ENCODE data around the gene KDELR1. TPM values are rescaled to one million over a fixed set of nuclear protein-coding genes. Genes with fewer than 3 reads are reported as not detected.

KDELR1 gene
- total RNA-seq (2022; extraction: Qiagen RNA extraction; ENCODE audit: low read depth): 379 to 446 TPM (median 415 TPM) in 5 replicates

GRCh38 chr19:48391100-48392005, at the start of gene KDELR1:
KDELR1 (minus strand) TSS chr19:48391551; CDS start chr19:48391358, 193 bp downstream.

GRCh38 chr19:48393559-48394330, 2.4 kb upstream of the KDELR1 start, which contains the start of gene GRIN2D:
GRIN2D (plus strand) TSS chr19:48393668; CDS start chr19:48398393, 4,725 bp downstream.

GRCh38 chr19:48363810-48364597, 27.3 kb downstream of the KDELR1 start, which contains the start of the genes SYNGR4 and TMEM143:
SYNGR4 (plus strand) TSS chr19:48364367; CDS start chr19:48365843, 1,476 bp downstream.
TMEM143 (minus strand) TSS chr19:48363940; CDS start chr19:48363920, 20 bp downstream.

Other genes with a start within 250 kb of the KDELR1 start
- gene LIG1, start 221.2 kb downstream of the KDELR1 start, total RNA-seq (2022; extraction: Qiagen RNA extraction; ENCODE audit: low read depth): 56.1 to 67.2 TPM (median 66.0 TPM) in 5 replicates
- gene ZSWIM9, start 220.9 kb downstream of the KDELR1 start, total RNA-seq (2022; extraction: Qiagen RNA extraction; ENCODE audit: low read depth): 5.7 to 8.5 TPM (median 7.5 TPM) in 5 replicates
- 17.0 to 21.3 TPM (median 18.9 TPM) in 5 replicates for gene CARD8, start 135.6 kb downstream of the KDELR1 start, total RNA-seq (2022; extraction: Qiagen RNA extraction; ENCODE audit: low read depth)
- gene ZNF114, start 121.5 kb downstream of the KDELR1 start, total RNA-seq (2022; extraction: Qiagen RNA extraction; ENCODE audit: low read depth): 4.3 to 6.8 TPM (median 5.3 TPM) in 5 replicates
- gene EMP3, start 66.0 kb downstream of the KDELR1 start, total RNA-seq (2022; extraction: Qiagen RNA extraction; ENCODE audit: low read depth): 462 to 509 TPM (median 474 TPM) in 5 replicates
- gene TMEM143, start 27.6 kb downstream of the KDELR1 start, total RNA-seq (2022; extraction: Qiagen RNA extraction; ENCODE audit: low read depth): 3.1 to 5.4 TPM (median 4.7 TPM) in 5 replicates
- 2.2 to 4.0 TPM (median 3.3 TPM) in 5 replicates for gene SYNGR4, start 27.2 kb downstream of the KDELR1 start, total RNA-seq (2022; extraction: Qiagen RNA extraction; ENCODE audit: low read depth)
- gene GRIN2D, start 2.1 kb upstream of the KDELR1 start, total RNA-seq (2022; extraction: Qiagen RNA extraction; ENCODE audit: low read depth): 7.2 to 10.9 TPM (median 9.5 TPM) in 5 replicates
- 101 to 132 TPM (median 125 TPM) in 5 replicates for gene GRWD1, start 54.4 kb upstream of the KDELR1 start, total RNA-seq (2022; extraction: Qiagen RNA extraction; ENCODE audit: low read depth)
- gene KCNJ14, start 64.0 kb upstream of the KDELR1 start, total RNA-seq (2022; extraction: Qiagen RNA extraction; ENCODE audit: low read depth): 1.4 to 2.0 TPM (median 1.6 TPM) in 5 replicates
- gene CYTH2, start 77.8 kb upstream of the KDELR1 start, total RNA-seq (2022; extraction: Qiagen RNA extraction; ENCODE audit: low read depth): 48.9 to 61.7 TPM (median 55.6 TPM) in 5 replicates
- 2.7 to 4.7 TPM (median 4.4 TPM) in 5 replicates for gene LMTK3, start 120.3 kb upstream of the KDELR1 start, total RNA-seq (2022; extraction: Qiagen RNA extraction; ENCODE audit: low read depth)
- gene SULT2B1, start 160.6 kb upstream of the KDELR1 start, total RNA-seq (2022; extraction: Qiagen RNA extraction; ENCODE audit: low read depth): 12.3 to 17.8 TPM (median 15.5 TPM) in 5 replicates
- gene SPACA4, start 215.2 kb upstream of the KDELR1 start, total RNA-seq (2022; extraction: Qiagen RNA extraction; ENCODE audit: low read depth): 0.07 TPM in 1 of 5 replicates, not detected in the others
- gene FAM83E, start 223.5 kb upstream of the KDELR1 start, total RNA-seq (2022; extraction: Qiagen RNA extraction; ENCODE audit: low read depth): 0.13 to 0.66 TPM (median 0.17 TPM) in 4 of 5 replicates, not detected in the other
- 3,161 to 3,592 TPM (median 3,413 TPM) in 5 replicates for gene RPL18, start 227.6 kb upstream of the KDELR1 start, total RNA-seq (2022; extraction: Qiagen RNA extraction; ENCODE audit: low read depth)
- 10.2 to 19.0 TPM (median 17.9 TPM) in 5 replicates for gene SPHK2, start 228.0 kb upstream of the KDELR1 start, total RNA-seq (2022; extraction: Qiagen RNA extraction; ENCODE audit: low read depth)
- 1.4 to 3.5 TPM (median 2.5 TPM) in 5 replicates for gene DBP, start 245.8 kb upstream of the KDELR1 start, total RNA-seq (2022; extraction: Qiagen RNA extraction; ENCODE audit: low read depth)